ENCODE measurements around the gene SLC25A1. TPM values are rescaled to one million over a fixed set of nuclear protein-coding genes. Genes with fewer than 3 reads are reported as not detected.

Gene SLC25A1
- total and polyA plus RNA-seq, 2 of the 4 experiments (the other 2 are of a cell fraction): 41.0 to 56.5 TPM

GRCh38 chr22:19208287-19208847, 29.8 kb upstream of the SLC25A1 start:
- Histone ChIP-seq H2BK5ac (ENCODE audit: low read depth, low read length, poor library complexity, severe bottlenecking) (no peak overlapping the region), H3K4me1 (ENCODE audit: control insufficient read depth, insufficient read depth, low read length) (no peaks in the 10 kb centered on the region), H2BK20ac (ENCODE audit: low read depth, low read length) (no peak overlapping the region), H3K79me1 (ENCODE audit: low read depth in 1 of 2, low read length in 2 of 2) (no peaks in the 10 kb centered on the region), H2BK15ac (ENCODE audit: low read depth, low read length) (no peak overlapping the region), H3K18ac (ENCODE audit: low read depth, low read length) (no peak overlapping the region), H3K4me2 (ENCODE audit: low read depth, low read length) (no peak overlapping the region), H4K5ac (ENCODE audit: low read depth, low read length) (no peak overlapping the region), H3K23ac (ENCODE audit: low read depth, low read length) (no peak overlapping the region), H3K14ac (replicated peaks; ENCODE audit: low read depth, low read length) (no peak overlapping the region), H3K9me3 (ENCODE audit: control insufficient read depth, insufficient read depth, low read length) (no peaks in the 10 kb centered on the region), H3K9me1 (ENCODE audit: insufficient read depth, low read length) (0 out of 2 replicates have a peak, but pooled peaks cover under 1% of the 10 kb centered on the region), H3K56ac (ENCODE audit: extremely low read depth, insufficient read depth, low read length) (no peak overlapping the region), H3K27me3 (ENCODE audit: control insufficient read depth, insufficient read depth, low read length) (no peaks in the 10 kb centered on the region), H2AK5ac (ENCODE audit: low read depth, low read length) (no peak overlapping the region), H3K9ac (ENCODE audit: low read depth, low read length) (no peak overlapping the region), H3K27ac (ENCODE audit: insufficient read depth, low read length) (no peak overlapping the region), H3K36me3 (ENCODE audit: control insufficient read depth, insufficient read depth, low read length) (peaks cover 5% of the 10 kb centered on the region; the same call in 1 of the 2 replicates), H4K91ac (ENCODE audit: insufficient read depth, low read depth, low read length) (no peak overlapping the region), H4K8ac (ENCODE audit: low read depth in 2 of 2, low read length in 2 of 2) (no peak overlapping the region), H3K4ac (ENCODE audit: low read depth, low read length) (no peak overlapping the region), H3K4me3 (ENCODE audit: insufficient read depth, low read depth, low read length) (no peak overlapping the region), H2AFZ (replicated peaks; ENCODE audit: low read length, poor library complexity) (no peak overlapping the region), H2BK120ac (ENCODE audit: low read depth, low read length) (no peak overlapping the region), H2AK9ac (replicated peaks; ENCODE audit: low read depth, low read length, poor library complexity) (no peak overlapping the region), H4K20me1 (ENCODE audit: insufficient read depth, low read length) (no peaks in the 10 kb centered on the region)
- POLR2A ChIA-PET (ENCODE audit: unreplicated experiment): no interaction called here
- intact Hi-C loops (cut with micrococcal nuclease): no loop called here
- no TSS peak for BruUV-seq (replicated peaks)
- no CpG with 5 or more reads among the region's 4 CpGs for WGBS, 2 experiments (ENCODE audit: extremely low coverage in 2 of 2, insufficient read length in 1 of 2)
- ATAC-seq (ENCODE audit: low read depth) (no peak), DNase-seq (no peak)
- dilution Hi-C loops (cut with HindIII; ENCODE audit: low sequenced_read_pairs, unreplicated experiment): no loop called here
- CTCF ChIA-PET: no interaction called here
- in situ Hi-C loops (cut with MboI; ENCODE audit: low sequenced_read_pairs): no loop called here
- TF ChIP-seq RCOR1 (IDR thresholded peaks at IDR 0.05; ENCODE audit: insufficient replicate concordance, low read length): no peak
- no peak for TF ChIP-seq MAZ (IDR thresholded peaks at IDR 0.05; ENCODE audit: borderline replicate concordance, low read depth, low read length)
- TF ChIP-seq POLR2A (IDR thresholded peaks at IDR 0.05; ENCODE audit: low read depth, low read length): no peak
- no peak for TF ChIP-seq RFX5 (IDR thresholded peaks at IDR 0.05; ENCODE audit: low read depth, low read length)
- no peak for TF ChIP-seq NFE2L2 (IDR thresholded peaks at IDR 0.05; ENCODE audit: low read depth, low read length)
- TF ChIP-seq USF2 (IDR thresholded peaks at IDR 0.05; ENCODE audit: low read depth, low read length): no peak
- no peak for TF ChIP-seq FOS (IDR thresholded peaks at IDR 0.05; ENCODE audit: low read depth, low read length)
- TF ChIP-seq, protein P1, sequence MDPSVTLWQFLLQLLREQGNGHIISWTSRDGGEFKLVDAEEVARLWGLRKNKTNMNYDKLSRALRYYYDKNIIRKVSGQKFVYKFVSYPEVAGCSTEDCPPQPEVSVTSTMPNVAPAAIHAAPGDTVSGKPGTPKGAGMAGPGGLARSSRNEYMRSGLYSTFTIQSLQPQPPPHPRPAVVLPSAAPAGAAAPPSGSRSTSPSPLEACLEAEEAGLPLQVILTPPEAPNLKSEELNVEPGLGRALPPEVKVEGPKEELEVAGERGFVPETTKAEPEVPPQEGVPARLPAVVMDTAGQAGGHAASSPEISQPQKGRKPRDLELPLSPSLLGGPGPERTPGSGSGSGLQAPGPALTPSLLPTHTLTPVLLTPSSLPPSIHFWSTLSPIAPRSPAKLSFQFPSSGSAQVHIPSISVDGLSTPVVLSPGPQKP (IDR thresholded peaks at IDR 0.05; ENCODE audit: borderline replicate concordance, low read depth, low read length): no peak
- TF ChIP-seq SMC3 (IDR thresholded peaks at IDR 0.05; ENCODE audit: low read depth, low read length): no peak
- TF ChIP-seq BHLHE40 (IDR thresholded peaks at IDR 0.05; ENCODE audit: low read depth, low read length): no peak
- no peak for TF ChIP-seq CEBPB (IDR thresholded peaks at IDR 0.05; ENCODE audit: low read depth, low read length)
- no peak for TF ChIP-seq RAD21 (IDR thresholded peaks at IDR 0.05; ENCODE audit: low read length)
- TF ChIP-seq MXI1 (IDR thresholded peaks at IDR 0.05; ENCODE audit: borderline replicate concordance, low read depth, low read length): no peak
